Activated naive CD4-positive, alpha-beta T cell (primary cell): ENCODE data around the gene CNTN4.
"Not testable (repeated sequence)": the region's sequence is repeated elsewhere in the genome, so short reads cannot be mapped to it uniquely, and the experiment has no call there.

Experiments
- DNase-seq, 4 experiments: peaks; one replicate each; lab custom pipeline; 2025; lab: John Stamatoyannopoulos, UW

The CNTN4 gene

DNA sequence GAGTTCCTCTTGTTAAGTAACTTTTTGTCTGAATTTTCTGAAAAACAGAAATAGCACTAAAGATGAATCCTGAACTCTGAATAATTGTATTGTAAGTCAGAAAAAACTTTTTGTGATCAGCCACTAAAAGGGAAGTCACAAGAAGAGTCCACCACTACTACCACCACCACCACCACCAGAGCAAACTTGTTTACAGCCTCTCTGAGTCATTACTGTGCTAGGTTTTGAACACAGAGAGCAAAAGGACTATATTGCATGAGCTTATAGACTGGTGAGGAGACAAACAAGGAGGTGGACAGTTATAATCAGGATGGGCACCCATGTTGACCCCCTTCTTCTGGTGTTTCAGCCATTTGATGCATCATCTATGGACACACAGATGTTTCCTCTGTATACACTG, 869.8 kb downstream of the CNTN4 start:
- no peak for DNase-seq

DNA sequence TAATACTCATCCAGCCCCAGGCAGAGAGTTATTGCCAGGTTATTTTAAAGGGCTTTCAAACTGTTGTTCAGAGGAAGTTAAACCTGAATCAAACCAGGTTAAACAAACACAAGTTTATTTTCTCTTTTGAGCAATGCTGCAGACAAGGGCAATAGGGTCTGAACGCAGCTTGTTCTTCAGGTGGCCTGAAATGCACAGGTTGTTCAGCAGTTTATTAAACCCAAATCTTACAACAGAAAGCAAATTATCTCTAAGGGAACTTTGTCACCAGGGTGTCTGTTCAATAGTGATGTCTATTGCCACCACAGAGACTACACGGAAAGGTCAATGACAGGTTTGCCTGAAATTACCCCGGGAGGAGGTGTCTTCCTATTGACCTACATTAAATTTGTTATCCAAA, 877.5 kb downstream of the CNTN4 start:
- no peak for DNase-seq

DNA sequence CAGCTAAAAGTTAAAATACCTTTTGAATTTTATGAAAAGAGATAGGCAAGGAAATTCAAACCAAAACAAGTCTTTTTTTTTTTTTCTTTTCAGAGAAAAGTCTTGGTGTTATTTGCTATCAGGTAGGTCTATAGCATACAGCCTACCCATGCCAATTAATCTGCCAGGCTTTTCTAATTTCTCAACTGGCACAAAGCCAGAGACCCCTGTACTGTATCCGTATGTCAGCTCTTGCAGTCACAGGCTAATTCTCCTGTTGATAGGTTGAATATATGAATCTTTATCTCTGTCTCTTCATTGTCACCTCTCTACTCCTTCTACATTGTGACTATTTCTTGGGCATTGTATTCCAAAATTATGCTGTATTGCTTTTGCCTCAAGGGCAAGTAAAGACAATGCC, 878.1 kb downstream of the CNTN4 start:
- no peak for DNase-seq

DNA sequence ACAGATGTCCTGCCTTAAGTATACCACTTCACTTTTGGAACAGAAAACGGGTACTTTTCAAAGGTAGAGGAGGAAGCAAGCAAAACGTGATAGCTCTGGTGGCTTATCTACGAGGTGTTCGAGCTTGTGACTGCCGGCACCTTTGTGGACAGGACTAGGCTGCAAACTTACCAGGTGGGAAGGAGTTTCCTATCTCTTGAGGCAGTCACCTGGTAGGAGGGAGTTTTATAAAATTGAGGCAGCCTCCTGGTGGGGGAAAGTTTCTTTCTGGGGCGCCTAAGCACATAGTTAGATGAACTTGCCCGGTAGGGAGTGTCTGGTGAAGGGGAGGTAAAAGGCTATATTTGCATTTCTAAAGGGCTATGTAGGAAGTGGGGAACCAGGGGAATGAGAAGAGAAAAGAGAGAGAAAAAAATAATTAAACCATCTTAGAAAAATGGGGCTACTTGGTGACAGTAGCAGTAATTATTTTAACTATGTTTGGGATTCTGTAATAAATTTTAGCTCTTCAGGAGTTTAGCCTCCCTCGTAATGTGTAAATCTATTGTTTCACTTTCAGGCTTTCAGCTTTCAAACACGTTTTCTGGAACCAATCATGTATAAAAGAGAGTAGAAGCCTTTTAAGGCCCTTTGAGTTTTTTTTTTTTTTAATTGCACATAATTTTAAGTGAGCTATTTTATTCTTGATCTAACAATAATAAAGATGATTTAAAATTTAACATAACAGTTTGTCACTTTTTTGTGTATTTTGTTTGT, 880.5 kb downstream of the CNTN4 start:
- DNase-seq = no peak

DNA sequence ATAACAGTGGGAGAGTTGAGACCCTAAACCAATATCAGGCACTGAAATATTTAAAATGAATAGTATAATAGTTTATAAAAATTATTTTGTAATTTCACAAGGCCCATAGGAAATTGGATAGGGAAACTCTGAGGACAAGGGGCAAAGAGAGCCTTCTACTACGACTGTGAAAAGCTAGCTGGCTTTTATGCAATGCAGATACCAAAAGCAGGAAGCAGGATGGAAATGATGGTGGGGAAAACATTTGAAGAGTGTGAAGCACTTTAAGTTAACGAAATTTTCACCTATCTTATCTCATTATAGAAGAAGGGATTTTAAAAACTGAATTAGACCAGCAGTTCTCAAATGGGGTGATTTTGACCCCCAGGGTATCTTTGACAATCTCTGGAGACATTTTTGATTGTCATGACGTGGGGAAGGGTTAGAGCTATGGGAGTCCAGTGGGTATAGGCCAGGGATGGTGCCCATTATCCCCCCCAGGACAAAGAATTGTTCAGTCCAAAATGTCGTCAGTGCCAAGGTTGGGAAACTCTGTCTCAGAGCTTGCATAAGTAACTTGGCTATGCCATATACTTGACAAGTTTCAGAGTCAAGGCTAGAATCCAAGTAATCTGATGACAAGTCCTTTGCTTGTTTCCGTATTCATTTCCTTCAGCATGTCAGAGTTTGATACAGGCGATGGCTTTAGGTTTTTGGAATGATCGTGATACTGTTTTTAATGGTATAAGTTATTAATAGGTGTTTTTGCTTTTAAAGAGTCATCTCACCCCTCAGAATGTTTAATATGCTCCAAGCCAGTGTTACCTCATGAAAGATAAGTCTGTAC, 885.6 kb downstream of the CNTN4 start:
- no peak for DNase-seq

DNA sequence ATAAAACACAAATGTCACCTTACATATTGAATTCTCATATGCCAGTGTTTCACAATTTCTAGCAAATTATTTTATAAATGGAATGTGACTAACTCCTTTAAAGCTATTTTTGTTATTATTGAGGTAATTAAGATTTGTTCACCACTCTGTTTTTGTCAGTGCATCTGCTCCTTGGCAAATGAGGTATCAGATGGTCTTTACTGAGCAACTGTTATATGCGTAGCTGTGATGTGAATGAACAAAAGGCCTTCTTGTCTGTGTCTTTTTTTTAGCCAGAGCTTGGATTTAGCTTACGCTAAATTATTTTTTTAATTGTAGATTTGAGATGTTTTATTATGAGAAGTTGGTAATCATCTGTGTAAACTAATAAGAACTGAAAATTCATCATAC, 886.2 kb downstream of the CNTN4 start:
- DNase-seq = no peak

DNA sequence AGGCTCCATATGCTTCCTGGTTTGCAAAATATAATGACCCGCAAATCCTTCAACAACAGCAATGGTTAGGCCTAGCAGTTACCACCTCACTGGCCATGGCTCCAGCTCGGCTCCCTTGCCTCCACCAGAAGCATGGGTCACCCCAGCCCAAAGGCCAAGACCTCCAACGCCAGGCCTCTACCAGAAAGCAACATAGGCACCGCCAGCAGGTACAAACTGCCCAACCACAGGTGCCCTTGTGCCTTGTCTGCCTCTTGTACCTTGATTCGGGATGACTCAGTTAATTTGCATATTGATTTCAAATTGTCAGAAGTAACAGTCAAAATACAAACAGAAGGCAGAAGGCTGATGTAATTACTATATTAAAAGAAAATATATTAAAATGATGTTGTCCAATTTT, 886.8 kb downstream of the CNTN4 start:
- no peak for DNase-seq

DNA sequence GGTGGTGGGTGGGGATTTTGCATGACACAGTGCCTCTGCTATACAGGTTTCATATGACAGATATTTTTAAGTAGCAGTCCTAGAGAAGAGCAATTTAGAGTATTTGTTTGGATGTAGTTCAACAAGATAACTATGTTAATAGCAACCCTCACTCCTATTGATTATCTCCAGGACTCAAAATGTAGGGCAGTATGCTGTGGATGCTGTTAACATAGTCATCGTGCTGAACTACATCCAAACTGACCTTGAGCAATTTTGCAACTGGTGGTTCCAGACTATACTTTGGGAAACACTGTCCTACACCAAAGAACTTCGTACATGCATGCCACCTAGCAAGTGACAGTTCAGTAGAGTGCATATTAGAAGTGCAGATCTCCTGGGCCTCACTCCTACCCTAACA, 893.9 kb downstream of the CNTN4 start:
- no peak for DNase-seq

DNA sequence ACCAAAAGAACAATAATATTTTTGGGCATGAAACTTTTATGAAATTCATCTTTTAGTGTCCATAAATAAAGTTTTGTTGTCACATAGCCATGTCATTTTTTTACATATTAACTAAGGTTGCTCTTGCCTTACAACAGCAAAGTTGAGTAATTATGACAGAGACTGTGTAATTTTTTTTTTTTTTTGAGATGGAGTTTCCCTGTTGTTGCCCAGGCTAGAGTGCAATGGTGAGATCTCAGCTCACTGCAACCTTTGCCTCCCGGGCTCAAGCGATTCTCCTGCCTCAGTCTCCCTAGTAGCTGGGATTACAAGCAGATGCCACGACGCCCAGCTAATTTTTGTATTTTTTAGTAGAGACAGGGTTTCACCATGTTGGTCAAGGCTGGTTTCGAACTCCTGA, 894.5 kb downstream of the CNTN4 start:
- DNase-seq = not testable (repeated sequence)

DNA sequence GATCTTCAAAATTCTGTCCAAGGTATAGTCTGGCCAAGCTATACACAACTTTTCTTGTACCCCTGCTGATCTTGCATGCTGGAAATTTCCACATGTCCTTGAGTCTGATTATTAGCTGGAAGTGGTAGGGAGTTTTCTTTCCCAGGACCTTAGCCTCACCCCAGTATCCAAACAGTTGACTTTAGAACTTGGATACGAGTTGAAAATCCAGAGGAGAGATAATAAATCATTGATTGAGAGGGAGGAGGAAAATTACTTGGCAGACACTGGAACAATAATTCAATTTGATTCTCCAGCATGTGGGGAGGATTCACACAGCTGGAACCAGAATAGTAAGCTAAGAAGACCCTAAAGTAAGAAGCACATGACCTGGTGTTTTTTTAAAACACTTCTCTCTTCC, 895.1 kb downstream of the CNTN4 start:
- DNase-seq = no peak

DNA sequence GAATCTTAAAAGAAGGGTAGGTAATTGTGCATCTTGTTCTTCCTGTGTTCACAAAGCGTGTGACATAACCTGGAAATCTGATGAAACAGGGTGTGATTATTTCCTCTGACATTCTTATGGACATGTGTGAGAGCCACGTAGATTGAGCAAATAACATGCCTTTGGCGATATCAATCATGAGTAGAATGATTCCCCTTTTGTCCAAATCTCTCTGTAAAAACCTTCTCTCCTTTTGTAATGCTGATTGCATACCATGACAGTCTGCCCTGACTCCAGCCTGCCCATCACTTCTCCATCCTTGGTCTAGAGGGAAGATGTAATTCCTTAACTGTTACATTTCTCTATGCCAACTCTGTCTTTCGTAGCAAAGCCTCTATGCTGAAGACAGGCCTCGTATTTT, 896.5 kb downstream of the CNTN4 start:
- no peak for DNase-seq

DNA sequence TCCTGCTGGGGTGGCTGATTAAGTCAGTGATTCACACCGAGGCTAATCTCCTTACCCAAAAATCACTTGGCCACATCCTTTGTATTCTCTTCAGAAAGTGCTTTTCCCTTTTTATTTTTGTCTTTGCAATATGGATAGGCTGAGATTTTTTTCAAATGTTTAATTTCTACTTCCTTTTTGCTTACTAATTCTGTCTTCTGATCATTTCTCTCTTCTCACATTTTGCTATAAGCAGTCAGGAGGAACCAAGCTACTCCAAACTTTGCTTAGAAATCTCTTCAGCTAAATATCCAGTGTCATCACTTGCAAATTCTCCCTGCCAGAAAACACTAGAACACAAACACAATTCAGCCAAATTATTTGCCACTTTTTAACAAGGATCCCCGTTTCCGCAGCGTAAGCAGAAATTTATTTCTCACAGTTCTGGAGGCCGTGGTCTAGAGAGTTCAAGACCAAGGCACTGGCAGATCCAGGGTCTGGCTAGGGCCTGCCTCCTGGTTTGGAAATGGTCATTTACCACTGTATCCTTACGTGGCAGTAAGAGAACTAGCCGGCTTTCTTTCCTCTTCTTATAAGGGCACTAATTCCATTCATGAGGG, 906.6 kb downstream of the CNTN4 start:
- DNase-seq = no peak

DNA sequence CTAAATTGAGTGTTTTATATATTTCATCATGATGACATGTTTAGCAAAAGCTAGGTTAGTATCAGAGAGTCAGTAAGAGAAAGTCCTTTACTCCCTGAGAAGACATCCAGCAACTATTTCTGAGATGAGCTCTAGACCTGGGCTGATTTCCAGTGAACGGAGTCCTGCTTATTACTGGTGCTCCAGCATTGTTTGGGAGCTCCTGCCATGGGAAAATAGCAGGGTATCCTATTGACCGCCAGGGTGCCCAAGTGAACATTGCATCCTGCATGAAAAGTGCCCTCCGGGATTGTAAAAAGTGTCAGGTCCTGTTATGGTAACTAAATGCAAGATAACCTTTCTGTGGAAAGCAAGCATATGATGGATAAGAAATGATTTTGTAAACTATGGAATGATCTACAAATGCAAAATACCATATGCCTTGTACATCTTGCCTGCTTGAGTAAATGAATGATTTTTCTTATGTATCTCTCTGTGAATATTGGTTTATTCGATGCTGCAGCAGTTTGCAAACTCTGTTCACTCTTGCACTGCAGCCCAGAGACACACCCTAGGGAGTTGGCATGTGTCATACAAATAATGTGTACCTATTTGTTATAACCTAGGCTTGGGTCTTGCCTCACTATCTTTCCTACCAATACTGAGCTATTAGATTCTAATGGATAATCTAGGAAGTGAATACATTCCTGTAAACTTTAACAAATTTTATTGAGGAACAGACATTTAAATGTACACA, 914.8 kb downstream of the CNTN4 start:
- no peak for DNase-seq

DNA sequence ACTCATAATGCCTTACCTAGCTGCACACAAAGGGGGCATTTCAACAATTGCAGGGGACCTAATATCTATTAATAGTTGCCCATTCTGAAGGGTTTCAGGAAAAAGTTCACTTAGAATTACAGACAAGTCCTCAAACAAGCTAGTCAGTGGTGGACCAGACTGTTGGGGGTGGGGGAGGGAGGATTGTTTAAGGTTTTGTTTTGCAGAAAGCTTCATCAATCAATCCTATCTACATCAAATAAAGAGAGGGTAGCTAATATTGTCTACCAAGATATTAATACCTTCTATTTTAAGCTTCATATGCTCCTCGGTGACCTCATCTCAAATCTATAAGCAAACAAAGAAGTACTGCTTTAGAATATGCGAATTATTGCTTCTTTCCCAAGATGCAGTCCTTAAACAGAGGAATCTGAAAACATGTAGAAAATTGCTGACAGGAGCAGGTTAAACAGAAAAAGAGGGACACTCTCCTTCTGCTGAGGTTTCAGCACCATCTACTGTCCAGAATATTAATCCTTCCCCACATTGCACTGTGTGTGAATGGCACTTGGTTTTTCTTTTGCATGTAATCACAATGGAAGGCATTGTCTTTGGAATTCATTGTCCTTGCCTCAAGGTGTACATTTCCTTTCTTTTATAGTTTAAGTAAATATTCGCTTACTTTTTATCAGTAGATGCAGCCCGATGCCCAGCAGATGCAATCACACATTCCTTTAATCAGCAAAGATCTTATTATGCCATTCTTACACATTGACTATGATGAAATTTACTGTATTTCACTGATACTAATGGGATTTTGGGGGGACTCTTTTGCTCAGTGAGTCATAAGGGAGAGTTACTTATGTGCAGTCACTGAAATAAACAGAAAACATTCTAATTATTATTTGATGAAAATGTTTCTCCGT, 916.8 kb downstream of the CNTN4 start:
- DNase-seq = no peak

DNA sequence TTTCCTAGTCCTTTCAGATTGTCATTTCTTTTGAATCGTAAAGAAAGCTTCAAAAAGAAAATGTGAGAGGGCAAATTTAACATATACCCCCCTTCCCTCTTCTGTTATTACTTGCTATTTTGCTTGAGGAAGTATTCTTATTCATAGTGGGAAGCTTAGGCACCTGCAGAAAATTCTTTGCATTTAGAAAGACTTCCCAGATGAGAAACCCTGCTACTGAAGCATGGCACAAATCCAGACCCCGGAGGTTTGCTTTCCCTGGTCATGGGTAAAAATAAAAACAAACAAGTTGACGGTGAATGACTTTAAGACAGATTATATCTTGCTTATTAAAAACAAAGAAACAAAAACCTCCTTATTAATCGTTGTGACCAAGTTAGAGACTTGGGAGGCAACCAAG, 917.6 kb downstream of the CNTN4 start:
- DNase-seq = no peak

DNA sequence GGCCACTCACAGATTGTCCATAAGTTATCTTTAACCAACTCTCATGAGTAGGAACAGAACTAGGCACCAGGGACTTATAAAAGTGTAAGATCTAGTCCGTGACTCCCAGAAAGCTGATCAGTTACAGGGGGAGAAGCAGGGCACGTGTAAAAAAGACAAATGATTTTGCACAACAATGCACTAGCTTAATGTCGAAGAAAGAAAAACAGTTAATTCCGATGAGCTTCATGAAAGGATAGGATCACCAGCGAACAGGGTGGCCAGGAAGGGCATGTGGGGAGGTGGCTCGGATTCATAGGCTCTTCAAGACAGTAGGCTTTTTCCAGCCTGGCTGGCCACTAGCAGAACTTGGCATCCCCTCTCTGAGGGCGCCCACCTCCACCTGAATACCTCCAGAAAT, 921.5 kb downstream of the CNTN4 start:
- DNase-seq = no peak

DNA sequence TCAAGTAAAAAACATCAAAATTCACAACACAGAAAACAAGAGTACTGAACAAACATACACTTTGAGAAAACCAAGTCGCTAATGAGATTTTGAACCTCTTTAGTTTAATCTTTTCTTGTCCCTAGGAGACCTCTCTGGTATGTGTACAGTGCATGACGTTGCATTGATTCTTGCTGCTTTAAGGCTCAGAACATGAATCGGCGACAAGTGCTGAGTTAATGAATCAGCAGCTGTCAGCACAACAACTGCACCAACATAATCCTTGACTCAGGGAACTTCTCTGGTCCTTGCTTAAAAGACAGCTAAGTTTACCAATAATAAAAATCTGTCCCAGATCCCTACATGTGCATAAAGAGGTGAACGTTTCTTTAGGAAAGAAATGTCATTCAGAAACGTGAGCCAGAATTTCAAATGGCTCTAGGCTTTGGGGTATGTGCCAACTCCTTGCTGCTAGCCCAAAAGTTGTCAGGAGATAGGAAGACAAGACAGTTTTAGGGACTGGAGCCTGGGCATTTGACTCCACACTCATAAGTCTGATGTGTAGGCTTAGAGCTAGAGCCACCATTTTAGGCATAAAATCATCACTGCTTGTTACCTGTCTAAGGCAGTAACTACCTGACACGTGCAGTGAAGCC, 924.6 kb downstream of the CNTN4 start:
- no peak for DNase-seq

DNA sequence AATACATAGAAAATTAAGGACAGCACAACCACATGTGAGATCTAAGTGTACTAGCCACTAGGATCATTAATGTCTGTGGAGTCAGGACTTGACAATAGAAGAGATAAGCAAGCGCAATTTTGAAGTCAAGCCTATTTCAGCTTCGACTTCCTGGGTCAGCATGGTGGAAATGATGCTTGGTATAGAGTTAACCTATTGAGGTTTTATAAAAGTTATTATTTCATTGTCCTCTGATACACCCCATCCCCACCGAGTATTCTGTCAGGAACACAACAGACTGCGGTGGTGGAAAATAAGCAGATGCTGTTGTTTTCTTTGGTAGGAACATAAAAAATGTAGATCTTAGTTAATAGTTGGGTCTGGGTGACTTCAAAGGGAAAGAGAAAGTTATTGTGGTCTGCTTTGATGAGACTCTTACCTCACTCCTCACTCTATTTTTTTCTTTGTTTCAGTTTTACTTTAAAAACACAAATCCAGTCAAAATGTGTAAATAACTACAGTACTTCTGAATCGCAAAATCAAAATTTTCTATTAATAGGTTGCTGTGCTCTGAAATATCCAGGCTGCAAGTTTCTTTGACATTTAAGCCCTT, 929.4 kb downstream of the CNTN4 start:
- DNase-seq = no peak

DNA sequence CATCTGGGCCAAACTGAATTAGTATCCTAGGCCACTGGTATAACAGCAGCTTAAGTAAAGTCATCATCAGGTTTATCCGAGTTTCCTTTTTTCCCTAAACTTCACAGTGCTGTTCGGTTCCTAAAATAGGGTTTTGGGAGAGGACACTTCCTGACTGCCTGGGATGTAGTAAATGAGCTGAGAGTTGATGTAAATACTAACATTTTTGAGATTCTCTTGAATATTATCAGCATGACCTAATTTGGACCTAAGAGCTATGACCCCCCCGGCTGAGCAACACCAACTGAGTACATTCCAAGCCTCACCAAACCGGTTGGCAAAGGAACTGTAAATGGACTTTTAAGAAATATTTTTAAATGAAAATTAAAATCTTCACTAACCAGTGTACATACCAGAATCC, 932.7 kb downstream of the CNTN4 start:
- no peak for DNase-seq

DNA sequence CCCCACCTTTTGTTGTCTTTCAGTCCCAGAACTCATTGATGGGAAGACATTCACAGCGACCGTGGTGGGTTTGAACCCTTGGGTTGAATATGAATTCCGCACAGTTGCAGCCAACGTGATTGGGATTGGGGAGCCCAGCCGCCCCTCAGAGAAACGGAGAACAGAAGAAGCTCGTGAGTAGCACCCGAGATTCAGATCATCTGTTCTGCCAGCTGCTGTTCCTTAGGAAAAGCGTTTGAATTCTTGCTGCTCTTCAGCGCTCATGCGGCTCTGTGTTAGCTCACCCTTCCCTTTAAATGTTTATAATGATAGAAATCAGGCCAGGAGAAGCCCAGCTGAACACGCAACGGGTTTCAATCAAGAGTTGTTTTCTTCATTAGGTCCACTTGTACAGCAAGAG, 938.5 kb downstream of the CNTN4 start:
- no peak for DNase-seq
